SK-N-MC (cell line): Measurements from ENCODE around the gene PML.
"Not testable (repeated sequence)": the region's sequence is repeated elsewhere in the genome, so short reads cannot be mapped to it uniquely, and the experiment has no call there.

Source experiments
- EZH2 ChIP-seq: fragments of 200-600 bp; sonication (generic); IDR thresholded peaks from one replicate; pipeline ENCODE4 v1.6.1; 2017; ENCODE audit warnings: antibody characterized with exemption
- FOXP2 ChIP-seq: optimal IDR thresholded peaks from 2 replicates; pipeline ENCODE3; 2011; ENCODE audit warnings: mild to moderate bottlenecking, moderate library complexity; ENCODE audit not compliant: insufficient read depth; ENCODE audit errors: extremely low read length, control extremely low read depth
- POLR2AphosphoS5 ChIP-seq: IDR thresholded peaks from 2 replicates; pipeline ENCODE4 v1.6.1; 2012; ENCODE audit warnings: mild to moderate bottlenecking, low read depth, low read length, borderline replicate concordance

GRCh38 chr15:74095610-74096009 lies 101.1 kb downstream of the PML start:
- TF ChIP-seq EZH2, FOXP2, POLR2AphosphoS5: not testable (repeated sequence)
